ENCODE measurements around the gene TGM1.

TGM1 gene

GRCh38 chr14:24255931-24256711 lies 6.9 kb downstream of the TGM1 start:
- DNase-seq (ENCODE audit: low read depth) = no peak
- no peak for TF ChIP-seq CTCF (IDR thresholded peaks at IDR 0.05; ENCODE audit: control insufficient read depth, insufficient read depth, low read depth, low read length, missing control alignments)
- no peak overlapping the region for H3K4me3 ChIP-seq (ENCODE audit: control insufficient read depth, low read depth, low read length)

DNA sequence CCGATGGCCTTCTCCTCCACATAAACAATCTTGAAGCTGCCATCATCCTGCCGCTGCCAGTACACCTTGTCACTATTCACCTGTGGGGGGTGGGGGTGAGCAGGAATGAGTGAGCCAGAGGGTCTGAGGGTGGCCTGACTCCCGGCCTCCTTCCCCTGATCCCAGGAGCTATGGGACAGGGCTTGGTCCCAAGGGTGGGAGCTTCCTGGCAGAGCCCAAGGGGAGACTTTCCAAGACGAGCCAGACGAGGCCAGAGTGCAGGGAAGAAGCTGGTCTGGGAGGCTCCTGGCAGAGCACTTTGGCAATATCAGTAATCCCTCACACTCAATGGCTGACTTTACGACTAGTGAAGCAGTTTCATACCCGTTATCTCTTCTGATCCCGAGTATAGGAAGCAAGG lies 7.5 kb downstream of the TGM1 start:
- TF ChIP-seq CTCF (IDR thresholded peaks at IDR 0.05; ENCODE audit: control insufficient read depth, insufficient read depth, low read depth, low read length, missing control alignments) = no peak
- H3K4me3 ChIP-seq (ENCODE audit: control insufficient read depth, low read depth, low read length) = no peak overlapping the region
- DNase-seq (ENCODE audit: low read depth) = no peak

DNA sequence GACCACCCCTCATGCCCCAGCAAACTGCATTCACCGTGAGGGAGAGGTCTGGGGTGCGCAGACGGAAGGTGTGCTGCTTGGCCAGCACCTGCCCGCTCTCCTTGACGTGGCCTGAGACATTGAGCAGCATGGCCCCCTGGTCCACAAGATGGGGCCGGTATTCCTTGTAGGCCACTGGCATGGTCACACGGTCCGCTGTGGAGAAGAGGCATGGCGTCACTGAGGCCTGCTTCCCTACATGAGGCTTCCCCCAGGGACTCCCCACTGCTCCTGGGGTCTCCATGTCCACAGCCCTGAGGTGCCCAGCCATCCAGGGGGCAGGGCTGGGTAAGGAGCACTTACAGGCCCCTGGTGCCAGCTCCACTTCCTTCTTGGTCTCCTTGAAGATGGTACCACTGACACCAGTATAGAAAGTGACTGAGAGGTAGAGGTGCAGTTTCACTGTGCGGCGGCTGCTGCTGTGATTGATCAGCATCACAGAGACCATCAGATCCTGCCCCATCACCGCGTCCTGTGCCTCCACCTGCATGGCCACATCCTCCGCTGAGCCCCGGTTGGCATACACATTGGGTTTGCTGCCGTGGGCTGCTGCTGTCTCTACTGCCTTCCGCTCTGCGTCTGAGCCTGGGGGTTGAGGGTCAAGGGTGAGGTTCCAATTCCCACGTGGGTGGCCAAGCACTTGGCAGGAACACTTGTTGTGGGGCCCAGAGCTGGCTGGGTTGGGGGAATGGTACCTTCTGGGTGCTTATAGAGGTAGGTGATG lies 8.2 kb downstream of the TGM1 start:
- no peak for TF ChIP-seq CTCF (IDR thresholded peaks at IDR 0.05; ENCODE audit: control insufficient read depth, insufficient read depth, low read depth, low read length, missing control alignments)
- no peak for DNase-seq (ENCODE audit: low read depth)
- no peak overlapping the region for H3K4me3 ChIP-seq (ENCODE audit: control insufficient read depth, low read depth, low read length)

DNA sequence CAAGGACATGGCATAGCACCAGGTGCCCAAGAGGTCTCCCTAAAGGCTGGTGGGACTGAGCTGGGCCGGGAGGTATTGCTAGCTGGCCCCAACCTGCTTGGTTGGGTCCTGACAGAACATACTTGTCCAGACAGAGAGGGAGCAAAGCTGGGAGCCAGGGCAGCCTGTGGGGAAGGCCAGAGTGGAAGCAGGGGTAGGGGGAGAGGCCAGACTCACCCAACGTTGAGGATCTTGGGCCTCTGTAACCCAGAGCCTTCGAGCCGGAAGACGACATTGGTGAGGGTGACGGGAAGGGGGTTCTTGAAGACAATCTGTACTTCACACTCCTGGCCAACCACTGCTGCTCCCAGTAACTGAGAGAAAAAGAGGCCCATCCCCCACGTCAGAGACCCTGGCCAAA lies 9.0 kb downstream of the TGM1 start:
- DNase-seq (ENCODE audit: low read depth) = no peak
- TF ChIP-seq CTCF (IDR thresholded peaks at IDR 0.05; ENCODE audit: control insufficient read depth, insufficient read depth, low read depth, low read length, missing control alignments) = no peak
- no peak overlapping the region for H3K4me3 ChIP-seq (ENCODE audit: control insufficient read depth, low read depth, low read length)

- DNase-seq (ENCODE audit: low read depth) = no peak
- no peak for TF ChIP-seq CTCF (IDR thresholded peaks at IDR 0.05; ENCODE audit: control insufficient read depth, insufficient read depth, low read depth, low read length, missing control alignments)
- H3K4me3 ChIP-seq (ENCODE audit: control insufficient read depth, low read depth, low read length) = no peak overlapping the region
These were observed 10.5 kb downstream of the TGM1 start for GRCh38 chr14:24252289-24253124.

- no peak for DNase-seq (ENCODE audit: low read depth)
- TF ChIP-seq CTCF (IDR thresholded peaks at IDR 0.05; ENCODE audit: control insufficient read depth, insufficient read depth, low read depth, low read length, missing control alignments) = no peak
- no peak overlapping the region for H3K4me3 ChIP-seq (ENCODE audit: control insufficient read depth, low read depth, low read length)
These were observed 11.1 kb downstream of the TGM1 start for GRCh38 chr14:24251880-24252288.

Measured in AG09309 (cell line).